Measurements from ENCODE around the gene ESPN. TPM values are rescaled to one million over a fixed set of nuclear protein-coding genes. Genes with fewer than 3 reads are reported as not detected.

ESPN gene
- total and polyA plus RNA-seq, 7 donors = 0.55 to 202 (median 86.5) TPM; not detected in 2

GRCh38 chr1:6384962-6385361 is 39.6 kb upstream of the ESPN start:
- Histone ChIP-seq H3K4me3 (peak overlapping the region in 2 of 4 donors; percentile 7 to 16), H3K9me3 (no peaks in the 10 kb centered on the region), H3K27ac (peak overlapping the region; percentile 1 to 93 (median 85)), H3K36me3 (no peaks in the 10 kb centered on the region), H3K4me1 (peaks cover 0 to 30% (median 17%) of the 10 kb centered on the region in 4 donors), H3K27me3 (no peaks in the 10 kb centered on the region)
- peak; percentile 88 for DNase-seq
- intact Hi-C loops (cut with DNase I) = no loop called here
- TF ChIP-seq CTCF (IDR thresholded peaks at IDR 0.05) = no peak
- no peak for TF ChIP-seq EP300 (IDR thresholded peaks at IDR 0.05)
- no peak for TF ChIP-seq POLR2A (IDR thresholded peaks at IDR 0.05)
- peak in 3 of 4 donors; percentile 19 to 57 (median 40) for TF ChIP-seq POLR2AphosphoS5 (IDR thresholded peaks at IDR 0.05)
- WGBS, 2 donors = 83 to 90% methylated on average over 5 of the region's 5 CpGs

GRCh38 chr1:6385488-6386191 is 38.9 kb upstream of the ESPN start:
- peak; percentile 92 for DNase-seq

GRCh38 chr1:6386371-6386949 is 38.1 kb upstream of the ESPN start:
- H3K27me3 ChIP-seq = no peaks in the 10 kb centered on the region
- peak overlapping the region in 3 of 4 donors; percentile 83 to 93 (median 87) for H3K27ac ChIP-seq
- intact Hi-C loops (cut with DNase I) = no loop called here
- H3K9me3 ChIP-seq = no peaks in the 10 kb centered on the region
- no peak overlapping the region for H3K4me3 ChIP-seq
- no peaks in the 10 kb centered on the region for H3K36me3 ChIP-seq
- no peak for TF ChIP-seq POLR2A (IDR thresholded peaks at IDR 0.05)
- TF ChIP-seq CTCF (IDR thresholded peaks at IDR 0.05) = no peak
- TF ChIP-seq EP300 (IDR thresholded peaks at IDR 0.05) = no peak
- TF ChIP-seq POLR2AphosphoS5 (IDR thresholded peaks at IDR 0.05) = no peak
- no peak for DNase-seq
- WGBS, 2 donors = 57 to 78% methylated on average over 10 of the region's 10 CpGs
- peaks cover 0 to 30% (median 17%) of the 10 kb centered on the region in 4 donors for H3K4me1 ChIP-seq

More at GRCh38 chr1:6385488-6386191, 38.9 kb upstream of the ESPN start:
- TF ChIP-seq CTCF (IDR thresholded peaks at IDR 0.05) (no peak), POLR2A (IDR thresholded peaks at IDR 0.05) (no peak), EP300 (IDR thresholded peaks at IDR 0.05) (peak in 2 of 4 donors; percentile 33 to 76), POLR2AphosphoS5 (IDR thresholded peaks at IDR 0.05) (peak in 3 of 4 donors; percentile 63 to 85 (median 73))
- Histone ChIP-seq H3K9me3 (no peaks in the 10 kb centered on the region), H3K27ac (peak overlapping the region; percentile 1 to 93 (median 85)), H3K36me3 (no peaks in the 10 kb centered on the region), H3K27me3 (no peaks in the 10 kb centered on the region), H3K4me3 (peak overlapping the region in 2 of 4 donors; percentile 7 to 16), H3K4me1 (peaks cover 0 to 30% (median 17%) of the 10 kb centered on the region in 4 donors)
- WGBS, 2 donors = 79 to 81% methylated on average over 22 of the region's 22 CpGs
- intact Hi-C loops (cut with DNase I) = no loop called here

GRCh38 chr1:6389971-6390370 is 34.6 kb upstream of the ESPN start:
- Histone ChIP-seq H3K4me1 (peaks cover 0 to 34% (median 27%) of the 10 kb centered on the region in 4 donors), H3K4me3 (no peak overlapping the region), H3K36me3 (no peaks in the 10 kb centered on the region), H3K27me3 (no peaks in the 10 kb centered on the region), H3K27ac (no peak overlapping the region), H3K9me3 (no peaks in the 10 kb centered on the region)
- 88 to 95% methylated on average over 9 of the region's 9 CpGs for WGBS, 2 donors
- no peak for DNase-seq
- intact Hi-C loops (cut with DNase I) = loop anchor here (10.0 kb wide), 1 partner anchor 235 kb away; the partner anchor contains the start of gene THAP3
- no peak for TF ChIP-seq CTCF (IDR thresholded peaks at IDR 0.05)
- TF ChIP-seq POLR2A (IDR thresholded peaks at IDR 0.05) = no peak
- TF ChIP-seq POLR2AphosphoS5 (IDR thresholded peaks at IDR 0.05) = no peak
- TF ChIP-seq EP300 (IDR thresholded peaks at IDR 0.05) = no peak

All from sigmoid colon (tissue), 7 donors.